Measurements from ENCODE around the gene CATSPERZ.

- no peak for TF ChIP-seq CTCF (conservative IDR thresholded peaks at IDR 0.05)
- no peak for TF ChIP-seq EZH2 (IDR thresholded peaks at IDR 0.05; ENCODE audit: low read depth)
These were observed 47.1 kb upstream of the CATSPERZ start for GRCh38 chr11:64253043-64253442.
